ENCODE measurements around the gene SDK2. TPM values are rescaled to one million over a fixed set of nuclear protein-coding genes. Genes with fewer than 3 reads are reported as not detected.

The SDK2 gene
- total RNA-seq, 1 donor from 2014 or later = 31.8 TPM

GRCh38 chr17:73351764-73352163 lies 292.5 kb downstream of the SDK2 start:
- Mint-ChIP-seq H3K36me3 (peaks cover 3% of the 10 kb centered on the region), H3K4me1 (peaks cover 24% of the 10 kb centered on the region), H3K27me3 (ENCODE audit: low read depth) (no peaks in the 10 kb centered on the region), H3K4me3 (no peak overlapping the region), H3K27ac (no peak overlapping the region), H3K9me3 (no peaks in the 10 kb centered on the region)
- no peak for TF ChIP-seq CTCF (IDR thresholded peaks at IDR 0.05; ENCODE audit: unreplicated experiment)
- DNase-seq (ENCODE audit: low spot score in 2 of 2, unreplicated experiment in 2 of 2) = no peak

- H3K27me3 Mint-ChIP-seq (ENCODE audit: low read depth) = no peaks in the 10 kb centered on the region
- no peak for DNase-seq (ENCODE audit: low spot score in 2 of 2, unreplicated experiment in 2 of 2)
Observed at GRCh38 chr17:73350864-73351263, 293.4 kb downstream of the SDK2 start.

GRCh38 chr17:73349647-73350046 lies 294.6 kb downstream of the SDK2 start:
- no peaks in the 10 kb centered on the region for H3K27me3 Mint-ChIP-seq (ENCODE audit: low read depth)
- DNase-seq (ENCODE audit: low spot score in 2 of 2, unreplicated experiment in 2 of 2) = no peak
- no peaks in the 10 kb centered on the region for H3K9me3 Mint-ChIP-seq
- peak overlapping the region; percentile 90 for H3K27ac Mint-ChIP-seq
- peaks cover 3% of the 10 kb centered on the region for H3K36me3 Mint-ChIP-seq
- TF ChIP-seq CTCF (IDR thresholded peaks at IDR 0.05; ENCODE audit: unreplicated experiment) = no peak
- H3K4me3 Mint-ChIP-seq = no peak overlapping the region
- peaks cover 24% of the 10 kb centered on the region for H3K4me1 Mint-ChIP-seq

More at GRCh38 chr17:73350864-73351263, 293.4 kb downstream of the SDK2 start:
- Mint-ChIP-seq H3K4me3 (no peak overlapping the region), H3K36me3 (peaks cover 3% of the 10 kb centered on the region), H3K27ac (no peak overlapping the region), H3K4me1 (peaks cover 24% of the 10 kb centered on the region), H3K9me3 (no peaks in the 10 kb centered on the region)
- TF ChIP-seq CTCF (IDR thresholded peaks at IDR 0.05; ENCODE audit: unreplicated experiment) = no peak

GRCh38 chr17:73349138-73349537 lies 295.1 kb downstream of the SDK2 start:
- H3K9me3 Mint-ChIP-seq = no peaks in the 10 kb centered on the region
- H3K27me3 Mint-ChIP-seq (ENCODE audit: low read depth) = no peaks in the 10 kb centered on the region
- no peak for DNase-seq (ENCODE audit: low spot score in 2 of 2, unreplicated experiment in 2 of 2)
- H3K36me3 Mint-ChIP-seq = peaks cover 3% of the 10 kb centered on the region
- TF ChIP-seq CTCF (IDR thresholded peaks at IDR 0.05; ENCODE audit: unreplicated experiment) = no peak
- peaks cover 26% of the 10 kb centered on the region for H3K4me1 Mint-ChIP-seq
- H3K4me3 Mint-ChIP-seq = no peak overlapping the region
- H3K27ac Mint-ChIP-seq = peak overlapping the region; percentile 90

- H3K27ac Mint-ChIP-seq = peak overlapping the region; percentile 90
- no peak for TF ChIP-seq CTCF (IDR thresholded peaks at IDR 0.05; ENCODE audit: unreplicated experiment)
Observed at GRCh38 chr17:73348829-73349095, 295.5 kb downstream of the SDK2 start.

More at GRCh38 chr17:73348829-73349095, 295.5 kb downstream of the SDK2 start:
- Mint-ChIP-seq H3K9me3 (no peaks in the 10 kb centered on the region), H3K27me3 (ENCODE audit: low read depth) (no peaks in the 10 kb centered on the region), H3K36me3 (peaks cover 3% of the 10 kb centered on the region), H3K4me3 (no peak overlapping the region), H3K4me1 (peaks cover 30% of the 10 kb centered on the region)
- no peak for DNase-seq (ENCODE audit: low spot score in 2 of 2, unreplicated experiment in 2 of 2)

Data from mesothelial cell of epicardium (in vitro differentiated cells).